GM19025 (cell line): ENCODE measurements around the gene SLC25A31.

ENCODE experiments used
- ATAC-seq: cut with Tn5 transposase; IDR thresholded peaks from one replicate; pipeline ENCODE4 v1.9.1; 2021; ENCODE audit warnings: mild to moderate bottlenecking, low read depth, moderate library complexity; ENCODE audit not compliant: unreplicated experiment

The SLC25A31 gene

GRCh38 chr4:127776620-127777019 lies 46.4 kb downstream of the SLC25A31 start:
- no peak for ATAC-seq

DNA sequence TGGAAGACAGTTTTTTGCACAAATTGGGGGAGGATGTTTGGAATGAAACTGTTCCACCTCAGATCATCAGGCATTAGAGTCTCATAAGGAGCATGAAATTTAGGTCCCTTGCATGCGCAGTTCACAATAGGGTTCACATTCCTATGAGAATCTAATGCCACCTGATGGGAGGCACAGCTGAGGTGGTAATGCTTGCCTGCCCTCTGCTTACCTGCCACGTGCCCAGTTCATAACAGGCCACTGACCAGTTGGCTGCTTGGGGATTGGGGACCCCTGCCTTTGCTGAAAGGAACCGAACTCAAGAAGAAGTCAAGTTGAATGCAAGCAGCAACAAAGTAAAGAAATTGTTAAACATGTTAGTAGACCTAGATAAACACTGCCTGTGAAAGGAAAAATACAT lies 47.3 kb downstream of the SLC25A31 start:
- ATAC-seq, result no peak

DNA sequence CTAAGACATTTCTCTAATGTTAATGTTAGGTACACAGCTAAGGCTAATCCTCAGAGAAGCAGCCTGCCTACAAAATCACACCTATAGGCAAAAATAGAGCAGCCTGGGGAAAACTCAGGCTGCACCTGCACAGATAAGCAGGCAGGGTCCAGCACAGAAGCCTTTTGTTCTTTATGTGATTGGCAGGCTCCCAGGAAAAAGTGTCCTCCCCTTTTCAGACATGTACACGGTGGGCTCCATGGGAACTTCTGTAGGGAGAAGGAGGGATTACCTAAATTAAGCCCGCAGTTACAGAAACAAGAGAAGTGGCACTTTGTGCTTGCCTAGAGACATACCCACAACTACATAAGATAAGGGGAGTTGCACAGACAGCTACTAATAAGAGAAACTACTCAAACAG lies 47.9 kb downstream of the SLC25A31 start:
- no peak for ATAC-seq

- no peak for ATAC-seq
These were observed 50.4 kb downstream of the SLC25A31 start for GRCh38 chr4:127780598-127780997.

DNA sequence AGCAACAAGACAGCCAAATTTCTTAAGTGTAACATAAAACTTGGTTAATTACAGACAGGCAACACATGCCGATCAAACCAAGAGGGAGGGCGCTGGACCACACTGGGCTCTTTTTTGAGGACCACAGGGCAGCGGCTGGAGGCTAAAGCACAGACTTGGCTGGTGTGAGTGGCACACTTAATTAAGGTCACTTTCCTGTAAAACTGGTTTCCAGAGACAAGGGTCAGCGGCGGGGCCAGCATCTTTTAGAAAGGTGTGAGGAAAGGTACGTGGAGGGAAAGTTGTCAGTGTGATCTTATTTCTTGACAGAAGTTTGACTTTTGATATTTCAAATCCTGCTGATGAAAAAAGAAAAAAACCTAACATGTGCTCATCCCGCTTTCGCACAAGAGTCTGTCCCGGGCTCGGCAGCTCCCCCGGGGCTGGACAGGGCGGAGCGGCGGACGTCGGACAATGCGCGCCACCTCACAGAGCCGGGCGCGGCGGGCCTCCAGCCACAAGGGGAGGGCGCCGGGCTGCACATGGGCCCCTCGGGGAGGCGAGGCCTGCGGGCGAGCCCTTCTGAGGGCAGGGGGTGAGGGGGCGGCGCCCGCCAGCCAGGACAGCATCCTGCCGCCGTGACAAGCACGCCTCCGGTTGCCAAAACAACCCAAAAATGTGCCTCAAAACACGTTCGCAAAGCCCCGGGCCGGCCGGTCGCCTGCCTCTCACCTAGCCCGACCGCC lies 51.3 kb downstream of the SLC25A31 start:
- ATAC-seq, result peak; percentile 29

DNA sequence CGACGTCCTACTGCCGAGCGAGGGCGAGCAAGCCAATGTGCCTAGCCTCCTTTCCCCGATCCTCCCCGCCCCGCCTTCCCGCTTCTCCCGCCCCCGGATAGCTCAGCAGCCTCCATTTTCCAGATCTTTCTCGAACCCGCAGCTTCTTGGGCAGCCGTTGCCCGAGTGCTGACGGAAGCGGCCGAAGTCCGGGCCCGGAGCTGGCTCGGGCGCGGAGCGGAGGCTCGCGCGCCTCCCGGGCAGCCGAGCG lies 51.8 kb downstream of the SLC25A31 start:
- ATAC-seq, result peak; percentile 71

DNA sequence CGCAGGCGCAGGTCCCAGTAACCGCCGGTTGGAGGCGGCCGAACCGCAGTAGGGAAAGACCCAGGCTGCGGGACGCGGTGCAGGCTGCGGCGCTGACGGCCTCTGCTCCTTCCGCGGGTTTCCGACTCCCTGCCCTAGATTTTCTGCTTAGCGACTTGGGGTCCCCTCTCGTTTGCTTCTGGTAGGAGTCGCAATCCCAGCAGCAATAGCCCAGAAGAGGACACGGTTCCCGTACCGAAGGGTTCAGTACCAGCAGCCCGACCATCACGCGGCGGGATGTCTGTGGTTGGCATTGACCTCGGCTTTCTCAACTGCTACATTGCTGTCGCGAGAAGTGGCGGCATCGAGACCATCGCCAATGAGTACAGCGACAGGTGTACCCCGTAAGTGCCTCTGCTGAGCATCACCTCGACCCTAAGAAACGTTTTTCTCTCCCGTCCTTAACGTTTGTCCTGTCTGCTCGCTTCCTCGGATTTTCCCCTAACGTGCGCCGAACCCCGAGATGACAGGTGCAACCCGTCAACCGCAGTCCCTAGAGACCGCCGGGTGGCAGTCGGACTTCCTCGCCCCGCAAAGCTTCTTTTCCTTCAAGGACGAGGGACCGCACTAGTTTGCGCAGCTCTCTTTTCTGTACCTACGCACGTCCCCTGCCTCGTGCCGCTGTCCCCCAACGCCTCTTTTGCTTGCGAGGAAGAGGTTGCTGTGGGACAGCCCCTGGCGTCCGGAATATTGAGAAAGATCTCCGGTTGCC lies 52.2 kb downstream of the SLC25A31 start, which contains the start of gene HSPA4L:
HSPA4L (plus strand) TSS at position 48 of the 751 bp plus-strand sequence; CDS start at position 277, 229 bp downstream.
- peak; percentile 30 for ATAC-seq

DNA sequence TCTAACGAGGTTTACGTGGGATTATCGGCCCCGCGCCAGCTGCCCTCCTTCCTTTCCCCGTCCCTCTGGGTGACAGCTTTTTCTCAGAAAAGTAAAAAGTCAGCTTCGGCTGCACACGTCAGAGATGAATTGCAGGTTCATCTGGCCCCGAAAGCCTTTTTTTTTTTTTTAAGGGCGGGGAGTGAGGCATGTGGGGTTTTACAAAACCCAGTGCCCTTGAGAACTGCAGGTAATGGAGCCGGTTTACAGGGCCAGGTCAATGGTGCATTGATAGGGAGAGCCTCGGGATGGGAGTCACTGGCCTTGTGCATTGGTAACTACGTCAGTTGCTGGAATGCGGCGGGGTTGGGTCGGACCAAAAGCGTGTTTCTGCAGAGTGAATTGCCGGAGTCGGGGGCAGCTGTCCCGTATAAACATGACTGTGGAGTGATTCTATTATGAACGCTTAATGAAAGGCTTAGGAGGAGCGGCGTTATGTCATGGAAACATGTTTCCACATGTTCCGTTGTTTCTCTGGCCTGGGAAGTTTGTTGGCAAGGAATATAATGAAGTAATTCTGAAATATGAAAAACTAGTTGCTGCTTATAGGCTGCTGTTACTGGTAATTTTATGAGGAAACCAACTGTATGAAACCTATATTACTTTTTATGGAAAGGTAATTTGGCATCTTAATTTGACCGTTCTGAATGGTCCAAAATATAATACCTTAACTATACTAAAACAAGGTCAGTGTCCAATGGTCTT lies 53.0 kb downstream of the SLC25A31 start:
- ATAC-seq, result no peak

- no peak for ATAC-seq
These were observed 54.0 kb downstream of the SLC25A31 start for GRCh38 chr4:127783955-127784770.

DNA sequence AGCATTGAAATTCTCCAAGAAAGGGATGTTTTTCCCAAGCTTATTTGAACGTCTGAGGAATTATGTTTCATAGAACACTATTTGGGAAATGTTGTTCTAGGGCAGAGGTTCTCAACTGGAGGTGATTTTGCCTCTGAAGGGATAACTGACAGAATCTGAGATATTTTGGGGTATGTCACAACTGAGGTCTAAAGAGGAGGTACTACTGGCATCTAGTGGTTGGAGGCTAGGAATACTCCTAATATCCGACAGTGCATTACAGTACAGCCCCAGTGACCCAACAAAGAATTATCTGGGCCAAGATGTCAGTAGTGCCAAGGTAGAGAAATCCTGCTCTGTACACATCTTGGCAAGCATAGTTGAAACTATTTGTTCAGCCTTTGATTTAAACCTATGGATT lies 58.3 kb downstream of the SLC25A31 start:
- peak; percentile 77 for ATAC-seq

DNA sequence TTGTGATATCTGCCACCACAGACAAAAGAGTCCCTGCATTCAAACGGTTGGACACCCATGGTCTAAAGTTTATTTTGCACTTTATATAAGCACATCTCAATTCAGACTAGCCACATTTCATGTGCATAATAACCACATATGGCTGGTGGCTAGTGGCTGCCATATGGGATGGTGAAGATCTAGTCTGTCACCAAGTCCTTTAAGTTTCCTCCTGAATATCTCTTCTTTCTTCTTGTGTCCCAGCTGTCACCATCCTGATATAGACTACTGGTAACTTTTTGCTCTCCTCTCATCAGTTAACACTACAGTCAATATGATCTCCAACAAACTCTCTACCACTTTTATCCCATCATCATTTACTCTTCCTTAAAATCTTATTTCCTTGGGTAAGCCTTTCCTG lies 61.2 kb downstream of the SLC25A31 start:
- no peak for ATAC-seq

DNA sequence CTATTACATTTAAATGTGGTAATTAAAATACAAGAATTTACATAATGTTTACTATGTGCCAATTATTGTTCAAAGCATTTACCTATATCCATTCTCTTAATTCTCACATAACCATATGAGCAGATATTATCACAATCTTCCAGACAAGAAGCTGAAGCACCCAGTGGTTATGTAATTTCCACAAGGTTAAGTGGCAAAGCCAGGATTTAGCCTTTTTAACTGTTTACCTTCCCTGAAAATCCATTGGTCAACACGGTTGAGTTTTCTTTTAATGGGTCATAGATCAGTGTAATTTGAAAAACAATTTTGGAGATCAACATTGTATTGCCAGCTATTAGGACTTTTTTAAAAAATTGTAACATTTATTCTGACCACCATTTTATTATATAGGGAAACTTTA lies 63.3 kb downstream of the SLC25A31 start:
- no peak for ATAC-seq

DNA sequence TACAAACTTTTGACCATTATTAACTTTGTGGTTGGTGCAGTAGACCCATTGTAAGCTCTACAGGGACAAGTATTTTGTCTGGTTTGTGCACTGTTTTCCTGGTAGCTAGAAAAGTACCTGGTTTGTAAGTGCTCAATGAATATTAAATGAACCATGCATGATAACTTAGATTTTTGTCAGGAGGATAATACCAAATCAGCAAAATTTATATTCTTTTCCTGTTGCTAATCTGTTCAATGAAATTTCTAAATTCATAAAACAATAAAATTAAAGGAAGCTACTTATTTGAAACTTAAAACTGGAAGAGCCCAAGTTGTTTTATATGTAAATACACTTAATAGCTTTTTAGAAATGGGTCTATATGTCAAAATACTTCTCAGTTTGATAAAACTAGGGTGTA lies 69.5 kb downstream of the SLC25A31 start:
- no peak for ATAC-seq

- no peak for ATAC-seq
These were observed 79.1 kb downstream of the SLC25A31 start for GRCh38 chr4:127809173-127809800.

DNA sequence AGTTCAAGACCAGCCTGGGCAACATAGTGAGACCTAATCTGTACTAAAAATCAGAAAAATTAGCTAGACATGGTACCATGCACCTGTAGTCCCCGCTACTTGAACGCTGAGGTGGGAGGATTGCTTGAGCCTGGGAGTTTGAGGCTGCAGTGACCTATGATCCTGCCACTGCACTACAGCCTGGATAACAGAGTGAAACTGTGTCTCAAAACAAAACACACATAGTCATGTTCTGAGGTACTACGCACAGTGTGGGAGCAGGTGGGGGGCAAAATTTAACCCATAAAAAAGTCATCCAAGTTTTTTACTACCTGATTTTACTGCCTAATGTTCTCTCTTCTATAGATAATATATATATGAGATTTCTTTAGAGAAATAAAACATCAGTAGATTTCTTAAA lies 80.4 kb downstream of the SLC25A31 start:
- no peak for ATAC-seq

- no peak for ATAC-seq
These were observed 92.2 kb downstream of the SLC25A31 start for GRCh38 chr4:127822430-127822829.
